GM12878 (cell line): Measurements from ENCODE around the gene USPL1. TPM values are rescaled to one million over a fixed set of nuclear protein-coding genes. Genes with fewer than 3 reads are reported as not detected.
A peak's percentile ranks its signal among the peaks of the same experiment; 100 is the strongest.

Experiments used
- ATAC-seq: fragments of 200-7000 bp; cut with Tn5 transposase; 3 replicates; pipeline ENCODE4 v1.9.1; 2020; ENCODE audit warnings: mild to moderate bottlenecking, moderate library complexity
- BruUV-seq: library from RNA; stranded (reverse); fragments of 400-500 nt; replicated peaks from 2 replicates; lab custom pipeline; 2021; lab: Mats Ljungman, UMichigan
- CTCF ChIA-PET: fragments of 300-600 bp; sonication (Branson Sonifier 250); formaldehyde crosslinking; extraction: SDS; loops from one replicate; lab custom pipeline; 2021; ENCODE audit warnings: inconsistent platforms; lab: Yijun Ruan, JAX
- POLR2A ChIA-PET: fragments of 350-600 bp; formaldehyde crosslinking; extraction: SDS; loops from one replicate; lab custom pipeline; 2021; ENCODE audit warnings: inconsistent platforms; lab: Charles Lee
- RAD21 ChIA-PET: fragments of 300-600 bp; sonication (Branson Sonifier 250); formaldehyde crosslinking; loops from one replicate; lab custom pipeline; 2023; ENCODE audit warnings: antibody characterized with exemption; ENCODE audit not compliant: unreplicated experiment; lab: Charles Lee
- SMC1A ChIA-PET: fragments of 300-600 bp; sonication (Branson Sonifier 250); formaldehyde crosslinking; loops from one replicate; lab custom pipeline; 2023; ENCODE audit not compliant: unreplicated experiment, uncharacterized antibody; lab: Charles Lee
- DNase-seq: peaks from one replicate; pipeline ENCODE4 v3.0.0-alpha.2; 2011; ENCODE audit warnings: low read depth, low spot score
- FAIRE-seq: peaks from 3 replicates; lab custom pipeline; 2011; peaks lifted over from hg19 to GRCh38; lab: Jason Lieb, UNC
- H2AFZ ChIP-seq: 2 replicates; pipeline ENCODE4 v1.6.0; 2011; ENCODE audit warnings: low read depth, low read length, control low read depth; ENCODE audit not compliant: control insufficient read depth
- H3K27ac ChIP-seq: 2 replicates; pipeline ENCODE4 v1.5.1; 2011; ENCODE audit warnings: control low read depth; ENCODE audit not compliant: control insufficient read depth, insufficient read depth
- H3K27me3 ChIP-seq, 2 experiments: replicated peaks in 1 of 2; 2 replicates each; pipeline versions ENCODE4 v1.6.0 to v1.6.1; 2011; ENCODE audit warnings: low read length in 1 of 2; ENCODE audit not compliant: control insufficient read depth in 2 of 2, insufficient read depth in 2 of 2
- H3K36me3 ChIP-seq, 2 experiments: 2 replicates each; pipeline ENCODE4 v1.5.1; 2011; ENCODE audit warnings: low read length in 1 of 2; ENCODE audit not compliant: control insufficient read depth in 2 of 2, insufficient read depth in 2 of 2
- H3K4me1 ChIP-seq: 2 replicates; pipeline ENCODE4 v1.6.1; 2011; ENCODE audit warnings: mild to moderate bottlenecking, low read length, moderate library complexity, mixed read lengths; ENCODE audit not compliant: control insufficient read depth, insufficient read depth
- H3K4me2 ChIP-seq: 2 replicates; pipeline ENCODE4 v1.6.0; 2011; ENCODE audit warnings: control low read depth; ENCODE audit not compliant: control insufficient read depth, insufficient read depth
- H3K4me3 ChIP-seq: fragments of 200-600 bp; sonication (generic); 2 replicates; pipeline ENCODE4 v1.5.1; 2016
- H3K79me2 ChIP-seq: 2 replicates; pipeline ENCODE4 v1.6.0; 2011; ENCODE audit warnings: low read length; ENCODE audit not compliant: control insufficient read depth, insufficient read depth
- H3K9ac ChIP-seq: 2 replicates; pipeline ENCODE4 v1.8.0; 2011; ENCODE audit warnings: low read length, control low read depth, mixed read lengths; ENCODE audit not compliant: control insufficient read depth, insufficient read depth
- H3K9me3 ChIP-seq: replicated peaks from 3 replicates; pipeline ENCODE4 v1.5.1; 2011; ENCODE audit warnings: mild to moderate bottlenecking, low read length; ENCODE audit not compliant: control insufficient read depth, insufficient read depth
- H4K20me1 ChIP-seq: 2 replicates; pipeline ENCODE4 v1.6.0; 2011; ENCODE audit not compliant: control insufficient read depth, insufficient read depth
- ATF3 ChIP-seq: IDR thresholded peaks from 2 replicates; pipeline ENCODE4 v1.6.1; 2011; ENCODE audit warnings: low read depth, mild to moderate bottlenecking, low read length, moderate library complexity, borderline replicate concordance; ENCODE audit errors: extremely low read depth
- BRCA1 ChIP-seq: IDR thresholded peaks from 2 replicates; pipeline ENCODE4 v1.6.1; 2011; ENCODE audit warnings: low read depth, low read length, improper control_type of control experiment
- CTCF ChIP-seq, 3 experiments: IDR thresholded peaks in 2 of 3; conservative IDR thresholded peaks in 1 of 3; 2 replicates each; pipeline ENCODE4 v1.5.1; 2011; ENCODE audit warnings: low read depth in 3 of 3, low read length in 3 of 3, mild to moderate bottlenecking in 3 of 3, control low read depth in 2 of 3, moderate library complexity in 2 of 3, inconsistent platforms in 1 of 3, mixed read lengths in 1 of 3; ENCODE audit not compliant: control insufficient read depth in 2 of 3, insufficient read depth in 1 of 3; ENCODE audit errors: extremely low read depth in 1 of 3
- CUX1 ChIP-seq: IDR thresholded peaks from 2 replicates; pipeline ENCODE4 v1.6.1; 2012; ENCODE audit warnings: improper control_type of control experiment, low read depth, low read length; ENCODE audit not compliant: insufficient replicate concordance
- PAX5 ChIP-seq: IDR thresholded peaks from 2 replicates; pipeline ENCODE4 v1.6.1; 2011; ENCODE audit warnings: low read depth, low read length, borderline replicate concordance
- SIN3A ChIP-seq: IDR thresholded peaks from 2 replicates; pipeline ENCODE4 v1.6.1; 2012; ENCODE audit warnings: low read depth, low read length, improper control_type of control experiment
- WGBS: methylation state at CpG from one replicate; pipeline ENCODE4 v1.1.6; 2016; ENCODE audit warnings: low lambda C conversion rate; ENCODE audit not compliant: insufficient replicate concordance, insufficient coverage; ENCODE audit errors: missing lambda C conversion rate; 5-methylcytosine and 5-hydroxymethylcytosine counted together
- in situ Hi-C: fragments of 300-500 bp; cut with MboI; formaldehyde crosslinking; loops from 9 replicates; pipeline ENCODE4 v1.14.3; 2018; ENCODE audit warnings: mixed read lengths
- intact Hi-C: fragments of 100-400 bp; cut with micrococcal nuclease; formaldehyde crosslinking; loops from one replicate; pipeline ENCODE4 v1.14.2; 2022; ENCODE audit not compliant: unreplicated experiment
- polyA plus RNA-seq, 11 experiments: library from polyadenylated mRNA; depleted of rRNA in 4 of 11; unstranded in 6 of 11; stranded (reverse) in 5 of 11; fragments of >200 nt; fragmentation: Nextera tagmentation in 4 of 11; fragmentation: Illumina TruSeq in 1 of 11; extraction: Ambion mirVana in 4 of 11; extraction: Trizol in 1 of 11; gene quantifications; 1 replicate in 1 of 11; 2 replicates in 10 of 11; pipeline versions ENCODE4 v1.2.1 to v1.2.3, GENCODE V29; 2011 to 2016; ENCODE audit warnings: inconsistent platforms in 2 of 11, missing spikeins in 2 of 11, low read depth in 1 of 11
- total RNA-seq, 4 experiments: library from RNA; depleted of rRNA in 3 of 4; stranded (reverse); fragments of >200 nt in 3 of 4; fragmentation: Illumina TruSeq in 1 of 4; extraction: Trizol in 1 of 4; gene quantifications; 2 replicates each; pipeline versions ENCODE4 v1.2.1 to v1.2.3, GENCODE V29; 2013 to 2021

Gene USPL1
- total and polyA plus RNA-seq, 10 of the 15 experiments (the other 5 are each of a cell fraction or from before 2014, with no cell fraction given), result 7.9 to 23.2 (median 15.8) TPM

GRCh38 chr13:30700364-30700763 lies 82.6 kb downstream of the USPL1 start (continued):
- TF ChIP-seq CUX1, result no peak
- TF ChIP-seq BRCA1, result no peak
- TF ChIP-seq ATF3, result no peak
- no peak for TF ChIP-seq PAX5
- TF ChIP-seq, all 136 proteins: peak for 0

GRCh38 chr13:30702006-30702405 lies 84.3 kb downstream of the USPL1 start:
- Histone ChIP-seq H4K20me1 (no peaks in the 10 kb centered on the region), H3K9me3 (no peaks in the 10 kb centered on the region), H3K4me2 (no peak overlapping the region), H3K36me3 (no peaks in the 10 kb centered on the region), H3K27ac (no peak overlapping the region), H3K27me3 (peaks cover 0 to 2% of the 10 kb centered on the region in 2 experiments; a peak in 2 of 4 replicates), H3K4me1 (peaks cover 9% of the 10 kb centered on the region), H2AFZ (no peak overlapping the region), H3K79me2 (no peaks in the 10 kb centered on the region), H3K9ac (no peak overlapping the region), H3K4me3 (no peak overlapping the region)
- POLR2A ChIA-PET, result no interaction called here
- in situ Hi-C loops, result no loop called here
- 40% methylated on average over 4 of the region's 4 CpGs for WGBS
- TF ChIP-seq CTCF (IDR thresholded peaks at IDR 0.05 in 2 of 3, conservative IDR thresholded peaks at IDR 0.05 in 1 of 3; ENCODE audit: control insufficient read depth in 2 of 3, extremely low read depth in 1 of 3, insufficient read depth in 1 of 3, low read depth in 3 of 3, low read length in 3 of 3), result 0 out of 6 replicates have a peak, but pooled peaks of 1 of the 3 experiments have one; percentile 10
- no peak for TF ChIP-seq SIN3A
- no peak for FAIRE-seq
- DNase-seq, result no peak
- RAD21 ChIA-PET, result no interaction called here
- no TSS peak for BruUV-seq
- ATAC-seq, result no peak
- SMC1A ChIA-PET, result no interaction called here
- intact Hi-C loops, result no loop called here
- CTCF ChIA-PET, result no interaction called here
